Keratinocyte (primary cell): ENCODE data around the gene MRPS18A.

Source experiments
- EZH2 ChIP-seq: IDR thresholded peaks from one replicate; pipeline ENCODE4 v1.6.1; 2012; ENCODE audit warnings: inconsistent platforms, mild to moderate bottlenecking, low read length, moderate library complexity
- TF ChIP-seq, protein P1 (sequence below), 3 experiments: IDR thresholded peaks in 1 of 3; conservative IDR thresholded peaks in 1 of 3; optimal IDR thresholded peaks in 1 of 3; 2 replicates in 2 of 3; 3 replicates in 1 of 3; pipeline versions ENCODE3 to v1.5.1; 2011; ENCODE audit warnings: low read length in 3 of 3, mild to moderate bottlenecking in 3 of 3, moderate library complexity in 2 of 3, control low read depth in 1 of 3, inconsistent platforms in 1 of 3; ENCODE audit not compliant: insufficient read depth in 2 of 3; ENCODE audit errors: extremely low read depth in 1 of 3

DNA sequence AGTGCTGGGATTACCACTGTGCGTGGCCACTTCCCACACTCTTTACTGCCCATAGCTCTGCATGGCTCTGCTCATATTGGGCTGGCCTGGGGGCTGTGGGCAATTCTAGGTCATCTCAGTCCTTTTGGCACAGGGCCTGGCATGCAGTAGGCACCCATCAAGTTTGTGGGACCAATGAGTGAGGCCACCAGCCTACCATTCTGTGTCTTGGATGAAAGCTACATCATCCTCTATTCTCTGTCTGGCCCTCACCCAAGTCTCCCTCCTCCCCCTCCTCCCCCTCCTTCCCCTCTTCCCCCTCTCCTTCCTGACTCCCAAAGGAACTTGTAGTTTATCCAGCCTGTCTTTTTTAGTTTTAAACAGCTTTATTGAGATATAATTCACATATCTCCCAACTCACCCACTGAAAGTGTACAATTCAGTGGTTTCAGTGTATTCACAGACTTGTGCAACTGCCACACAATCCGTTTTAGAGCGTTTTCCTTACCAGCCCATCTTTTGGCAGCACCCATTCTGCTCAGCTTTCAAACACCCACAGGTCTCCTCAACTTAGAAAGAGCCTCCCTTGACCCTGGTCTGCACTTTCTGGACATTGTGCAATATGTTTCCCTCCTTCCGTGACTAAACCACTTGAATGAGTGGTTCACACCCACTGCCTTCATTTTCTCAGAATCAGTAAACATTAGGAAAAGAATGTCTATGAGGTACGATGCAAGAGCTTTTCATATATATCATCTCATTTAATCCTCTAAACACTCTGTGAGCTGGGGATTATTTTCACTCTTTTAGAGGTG is 21.5 kb upstream of the MRPS18A start:
- no peak for TF ChIP-seq EZH2
- TF ChIP-seq, protein P1, sequence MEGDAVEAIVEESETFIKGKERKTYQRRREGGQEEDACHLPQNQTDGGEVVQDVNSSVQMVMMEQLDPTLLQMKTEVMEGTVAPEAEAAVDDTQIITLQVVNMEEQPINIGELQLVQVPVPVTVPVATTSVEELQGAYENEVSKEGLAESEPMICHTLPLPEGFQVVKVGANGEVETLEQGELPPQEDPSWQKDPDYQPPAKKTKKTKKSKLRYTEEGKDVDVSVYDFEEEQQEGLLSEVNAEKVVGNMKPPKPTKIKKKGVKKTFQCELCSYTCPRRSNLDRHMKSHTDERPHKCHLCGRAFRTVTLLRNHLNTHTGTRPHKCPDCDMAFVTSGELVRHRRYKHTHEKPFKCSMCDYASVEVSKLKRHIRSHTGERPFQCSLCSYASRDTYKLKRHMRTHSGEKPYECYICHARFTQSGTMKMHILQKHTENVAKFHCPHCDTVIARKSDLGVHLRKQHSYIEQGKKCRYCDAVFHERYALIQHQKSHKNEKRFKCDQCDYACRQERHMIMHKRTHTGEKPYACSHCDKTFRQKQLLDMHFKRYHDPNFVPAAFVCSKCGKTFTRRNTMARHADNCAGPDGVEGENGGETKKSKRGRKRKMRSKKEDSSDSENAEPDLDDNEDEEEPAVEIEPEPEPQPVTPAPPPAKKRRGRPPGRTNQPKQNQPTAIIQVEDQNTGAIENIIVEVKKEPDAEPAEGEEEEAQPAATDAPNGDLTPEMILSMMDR (optimal IDR thresholded peaks at IDR 0.05 in 1 of 3, IDR thresholded peaks at IDR 0.05 in 1 of 3, conservative IDR thresholded peaks at IDR 0.05 in 1 of 3; ENCODE audit: extremely low read depth in 1 of 3, insufficient read depth in 2 of 3, low read length in 3 of 3): no peak
